ENCODE data around the gene ACTRT3. TPM values are rescaled to one million over a fixed set of nuclear protein-coding genes. Genes with fewer than 3 reads are reported as not detected.

Gene ACTRT3
- total RNA-seq, 1 donor from 2014 or later, result 1.7 TPM

DNA sequence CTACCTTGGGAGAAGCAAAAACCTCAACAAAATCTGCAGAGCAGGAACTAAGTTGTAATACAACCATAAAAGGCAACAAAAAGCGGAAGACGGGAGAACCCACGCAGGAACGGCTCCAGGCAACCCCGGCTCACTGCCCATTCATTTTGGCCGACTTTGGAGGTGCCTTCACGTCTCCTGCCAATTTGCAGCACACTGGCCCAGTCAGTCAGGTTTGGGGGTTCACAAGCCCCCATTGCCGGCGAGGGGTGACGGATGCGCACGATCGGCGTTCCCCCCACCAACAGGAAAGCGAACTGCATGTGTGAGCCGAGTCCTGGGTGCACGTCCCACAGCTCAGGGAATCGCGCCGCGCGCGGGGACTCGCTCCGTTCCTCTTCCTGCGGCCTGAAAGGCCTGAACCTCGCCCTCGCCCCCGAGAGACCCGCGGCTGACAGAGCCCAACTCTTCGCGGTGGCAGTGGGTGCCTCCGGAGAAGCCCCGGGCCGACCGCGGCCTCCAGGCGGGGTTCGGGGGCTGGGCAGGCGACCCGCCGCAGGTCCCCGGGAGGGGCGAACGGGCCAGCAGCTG, 5.0 kb downstream of the ACTRT3 start:
- H3K4me1 ChIP-seq, result peaks cover 15% of the 10 kb centered on the region
- H3K27me3 ChIP-seq, result no peaks in the 10 kb centered on the region
- TF ChIP-seq POLR2A (IDR thresholded peaks at IDR 0.05), result no peak
- no peak for TF ChIP-seq POLR2AphosphoS5 (IDR thresholded peaks at IDR 0.05; ENCODE audit: insufficient read depth in 1 of 2, low read depth in 1 of 2)
- TF ChIP-seq, protein P1, sequence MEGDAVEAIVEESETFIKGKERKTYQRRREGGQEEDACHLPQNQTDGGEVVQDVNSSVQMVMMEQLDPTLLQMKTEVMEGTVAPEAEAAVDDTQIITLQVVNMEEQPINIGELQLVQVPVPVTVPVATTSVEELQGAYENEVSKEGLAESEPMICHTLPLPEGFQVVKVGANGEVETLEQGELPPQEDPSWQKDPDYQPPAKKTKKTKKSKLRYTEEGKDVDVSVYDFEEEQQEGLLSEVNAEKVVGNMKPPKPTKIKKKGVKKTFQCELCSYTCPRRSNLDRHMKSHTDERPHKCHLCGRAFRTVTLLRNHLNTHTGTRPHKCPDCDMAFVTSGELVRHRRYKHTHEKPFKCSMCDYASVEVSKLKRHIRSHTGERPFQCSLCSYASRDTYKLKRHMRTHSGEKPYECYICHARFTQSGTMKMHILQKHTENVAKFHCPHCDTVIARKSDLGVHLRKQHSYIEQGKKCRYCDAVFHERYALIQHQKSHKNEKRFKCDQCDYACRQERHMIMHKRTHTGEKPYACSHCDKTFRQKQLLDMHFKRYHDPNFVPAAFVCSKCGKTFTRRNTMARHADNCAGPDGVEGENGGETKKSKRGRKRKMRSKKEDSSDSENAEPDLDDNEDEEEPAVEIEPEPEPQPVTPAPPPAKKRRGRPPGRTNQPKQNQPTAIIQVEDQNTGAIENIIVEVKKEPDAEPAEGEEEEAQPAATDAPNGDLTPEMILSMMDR (IDR thresholded peaks at IDR 0.05), result no peak
- no peaks in the 10 kb centered on the region for H3K36me3 ChIP-seq
- no peak for DNase-seq (ENCODE audit: extremely low spot score in 2 of 2)
- H3K27ac ChIP-seq, result peak overlapping the region; percentile 92
- intact Hi-C loops (cut with DNase I), result loop anchor here (5.0 to 10.0 kb wide), 2 partner anchors 100 to 658 kb away; partner anchors contain the start of gene MECOM
- peak overlapping the region; percentile 77 to 79 for H3K4me3 ChIP-seq
- no peaks in the 10 kb centered on the region for H3K9me3 ChIP-seq

DNA sequence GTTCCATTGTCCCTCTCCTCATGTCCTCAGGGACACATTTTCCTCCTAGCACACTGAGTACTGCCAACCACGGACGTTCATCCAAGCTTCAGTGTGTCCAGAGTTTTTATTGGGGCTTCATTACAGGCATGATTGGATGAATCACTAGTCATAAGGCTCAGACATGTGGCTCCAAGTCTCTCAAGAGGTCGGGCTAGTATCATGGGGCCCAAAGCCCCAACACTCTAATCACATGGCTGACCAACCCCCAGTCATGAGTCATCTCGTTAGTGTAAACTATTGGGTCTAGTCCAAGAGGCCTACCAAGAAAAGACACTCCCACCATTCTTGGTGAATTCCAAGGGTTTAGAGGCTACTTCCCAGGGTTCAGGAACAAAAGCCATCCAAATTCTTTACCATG, 8.9 kb downstream of the ACTRT3 start:
- Histone ChIP-seq H3K9me3 (no peaks in the 10 kb centered on the region), H3K27ac (no peak overlapping the region), H3K4me1 (peaks cover 15% of the 10 kb centered on the region), H3K36me3 (no peaks in the 10 kb centered on the region), H3K4me3 (no peak overlapping the region), H3K27me3 (no peaks in the 10 kb centered on the region)
- intact Hi-C loops (cut with DNase I), result loop anchor here (5.0 to 10.0 kb wide), 2 partner anchors 96 to 662 kb away; partner anchors contain the start of gene MECOM
- TF ChIP-seq, protein P1 (IDR thresholded peaks at IDR 0.05), result no peak
- TF ChIP-seq POLR2A (IDR thresholded peaks at IDR 0.05) (no peak), POLR2AphosphoS5 (IDR thresholded peaks at IDR 0.05; ENCODE audit: insufficient read depth in 1 of 2, low read depth in 1 of 2) (no peak)
- DNase-seq (ENCODE audit: extremely low spot score in 2 of 2), result no peak

DNA sequence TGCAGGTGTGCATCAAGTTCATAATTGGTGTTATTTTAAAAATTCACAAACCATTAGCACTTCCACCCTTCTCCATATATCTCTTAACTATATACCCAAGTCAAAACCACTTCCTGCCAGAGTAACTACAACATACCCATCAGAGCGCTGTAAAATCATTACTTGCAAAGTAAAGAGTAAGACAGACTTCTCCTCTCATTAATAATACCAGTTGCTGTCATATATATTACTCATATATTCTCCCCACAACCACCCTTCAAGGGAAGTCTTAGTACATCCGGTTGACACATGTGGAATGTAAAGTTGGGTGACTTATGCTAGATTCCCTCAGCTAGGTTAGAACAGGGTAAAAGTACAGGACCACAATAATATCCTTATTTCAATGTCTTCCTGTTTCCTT, 10.1 kb downstream of the ACTRT3 start:
- intact Hi-C loops (cut with DNase I), result no loop called here
- DNase-seq (ENCODE audit: extremely low spot score in 2 of 2), result no peak
- H3K9me3 ChIP-seq, result no peaks in the 10 kb centered on the region
- no peak overlapping the region for H3K27ac ChIP-seq
- no peaks in the 10 kb centered on the region for H3K36me3 ChIP-seq
- H3K27me3 ChIP-seq, result no peaks in the 10 kb centered on the region
- peaks cover 13% of the 10 kb centered on the region for H3K4me1 ChIP-seq
- TF ChIP-seq, protein P1 (IDR thresholded peaks at IDR 0.05), result no peak
- TF ChIP-seq POLR2A (IDR thresholded peaks at IDR 0.05) (no peak), POLR2AphosphoS5 (IDR thresholded peaks at IDR 0.05; ENCODE audit: insufficient read depth in 1 of 2, low read depth in 1 of 2) (no peak)
- no peak overlapping the region for H3K4me3 ChIP-seq

DNA sequence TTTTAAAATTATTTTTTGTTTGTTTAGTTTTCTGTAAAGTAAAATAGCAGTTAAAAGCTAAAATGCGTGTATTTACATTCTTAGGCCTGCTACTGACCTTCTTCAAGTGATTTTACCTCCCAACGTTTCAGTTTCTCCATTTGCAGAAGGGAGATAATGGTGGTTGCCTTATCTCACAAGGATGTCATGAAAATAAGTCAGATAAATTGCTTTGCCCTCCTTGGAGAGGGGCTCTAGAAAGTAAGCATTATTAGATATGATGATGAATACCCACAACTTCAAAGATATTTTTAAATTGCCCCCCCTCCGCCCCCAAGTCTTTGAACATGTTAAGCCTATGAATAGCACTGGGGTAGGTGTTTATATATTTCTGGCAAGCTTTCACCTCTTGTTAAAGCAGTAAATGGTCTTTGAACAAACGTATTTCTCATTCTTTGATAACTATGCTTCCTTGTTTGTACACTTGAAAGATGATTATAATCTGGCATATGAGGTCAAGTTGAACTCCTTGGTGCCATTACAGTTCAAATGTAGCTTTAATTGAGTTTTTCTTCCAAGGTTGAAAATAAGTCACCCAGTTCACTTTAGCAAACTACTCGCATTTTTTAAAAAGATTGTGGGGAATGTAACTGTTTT, 10.9 kb downstream of the ACTRT3 start:
- H3K4me3 ChIP-seq, result no peak overlapping the region
- no peak for DNase-seq (ENCODE audit: extremely low spot score in 2 of 2)
- no peaks in the 10 kb centered on the region for H3K36me3 ChIP-seq
- H3K9me3 ChIP-seq, result no peaks in the 10 kb centered on the region
- TF ChIP-seq POLR2AphosphoS5 (IDR thresholded peaks at IDR 0.05; ENCODE audit: insufficient read depth in 1 of 2, low read depth in 1 of 2), result no peak
- TF ChIP-seq POLR2A (IDR thresholded peaks at IDR 0.05), result no peak
- TF ChIP-seq, protein P1 (IDR thresholded peaks at IDR 0.05), result no peak
- no peaks in the 10 kb centered on the region for H3K27me3 ChIP-seq
- intact Hi-C loops (cut with DNase I), result no loop called here
- peaks cover 7% of the 10 kb centered on the region for H3K4me1 ChIP-seq
- no peak overlapping the region for H3K27ac ChIP-seq

DNA sequence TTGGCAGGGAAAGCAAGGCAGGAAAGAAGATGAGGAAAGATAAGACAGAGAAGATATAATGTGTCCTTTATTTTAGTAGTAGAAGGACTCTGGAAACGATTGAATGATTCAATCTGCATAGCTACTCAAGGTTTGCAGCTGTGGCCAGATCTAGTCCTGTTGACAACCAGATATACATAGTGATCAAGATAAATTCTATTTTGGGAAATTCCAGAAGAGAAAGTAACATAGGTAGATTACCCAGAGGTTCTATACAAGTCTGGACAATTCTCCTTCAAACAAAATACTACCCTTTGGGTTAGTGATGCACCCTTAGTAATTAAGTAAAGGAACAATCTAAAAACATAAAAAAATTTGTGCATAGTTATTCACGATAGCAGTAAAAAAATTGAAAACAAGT, 13.9 kb downstream of the ACTRT3 start:
- H3K27me3 ChIP-seq, result no peaks in the 10 kb centered on the region
- H3K36me3 ChIP-seq, result no peaks in the 10 kb centered on the region
- H3K9me3 ChIP-seq, result no peaks in the 10 kb centered on the region
- no peak overlapping the region for H3K27ac ChIP-seq
- no peaks in the 10 kb centered on the region for H3K4me1 ChIP-seq
- H3K4me3 ChIP-seq, result no peak overlapping the region
- intact Hi-C loops (cut with DNase I), result no loop called here
- DNase-seq (ENCODE audit: extremely low spot score in 2 of 2), result no peak
- TF ChIP-seq, protein P1 (IDR thresholded peaks at IDR 0.05), result no peak
- no peak for TF ChIP-seq POLR2AphosphoS5 (IDR thresholded peaks at IDR 0.05; ENCODE audit: insufficient read depth in 1 of 2, low read depth in 1 of 2)
- TF ChIP-seq POLR2A (IDR thresholded peaks at IDR 0.05), result no peak
